ENCODE measurements around the gene ASAH2B. TPM values are rescaled to one million over a fixed set of nuclear protein-coding genes. Genes with fewer than 3 reads are reported as not detected.

The ASAH2B gene
- total and polyA plus RNA-seq, 2 of the 13 experiments (the other 11 are each of a cell fraction or from before 2014, with no cell fraction given) = 4.2 to 4.6 TPM

- in situ Hi-C loops (cut with HindIII; ENCODE audit: extremely low pct_ligation_motif_present, low pct_unique_long_range_greater_than_20kb) = no loop called here
Observed at GRCh38 chr10:50794490-50794889, 54.8 kb downstream of the ASAH2B start.

More at GRCh38 chr10:50794490-50794889, 54.8 kb downstream of the ASAH2B start:
- Histone ChIP-seq H4K20me1 (ENCODE audit: insufficient read depth, low read length) (no peaks in the 10 kb centered on the region), H3K9ac (ENCODE audit: insufficient read depth, low read depth, low read length) (no peak overlapping the region), H3K4me2 (ENCODE audit: low read depth, low read length) (no peak overlapping the region), H3K4me1 (ENCODE audit: insufficient read depth, low read length) (peaks cover 11% of the 10 kb centered on the region), H3K79me2 (ENCODE audit: insufficient read depth, low read length) (no peaks in the 10 kb centered on the region), H2AFZ (ENCODE audit: low read length) (no peak overlapping the region), H3K27ac (ENCODE audit: extremely low read length, insufficient read depth, low read length) (no peak overlapping the region), H3K36me3 (replicated peaks in 1 of 2; ENCODE audit: control insufficient read depth in 1 of 2, insufficient read depth in 2 of 2, low read length in 2 of 2) (no peaks in the 10 kb centered on the region), H3K4me3 (replicated peaks in 1 of 3; ENCODE audit: insufficient read depth in 1 of 3, low read depth in 2 of 3, low read length in 3 of 3) (no peak overlapping the region), H3K27me3 (ENCODE audit: control insufficient read depth in 1 of 2, insufficient read depth in 2 of 2, low read length in 2 of 2) (no peaks in the 10 kb centered on the region), H3K9me3 (ENCODE audit: low read length) (no peaks in the 10 kb centered on the region)
- POLR2A ChIA-PET = no interaction called here
- FAIRE-seq (no peak), DNase-seq (ENCODE audit: low spot score) (no peak), ATAC-seq (no peak)
- BruUV-seq (replicated peaks) = no TSS peak
- no peak for TF ChIP-seq ZNF44 (CRISPR knock-in tag; IDR thresholded peaks at IDR 0.05)
- no peak for TF ChIP-seq STAT5B (CRISPR knock-in tag; IDR thresholded peaks at IDR 0.05)
- no peak for TF ChIP-seq ZNF850 (CRISPR knock-in tag; conservative IDR thresholded peaks at IDR 0.05)
- no peak for TF ChIP-seq HIVEP1 (CRISPR knock-in tag; IDR thresholded peaks at IDR 0.05)
- no peak for TF ChIP-seq SMARCE1 (IDR thresholded peaks at IDR 0.05; ENCODE audit: borderline replicate concordance)
- TF ChIP-seq BRF2 (CRISPR knock-in tag; IDR thresholded peaks at IDR 0.05) = no peak
- no peak for TF ChIP-seq ZSCAN21 (CRISPR knock-in tag; IDR thresholded peaks at IDR 0.05; ENCODE audit: borderline replicate concordance)
- TF ChIP-seq SRSF9 (IDR thresholded peaks at IDR 0.05; ENCODE audit: borderline replicate concordance, insufficient read depth, low read depth, low read length, poor library complexity, severe bottlenecking) = no peak
- no peak for TF ChIP-seq SRY (CRISPR knock-in tag; IDR thresholded peaks at IDR 0.05)
- TF ChIP-seq ZBTB49 (CRISPR knock-in tag; IDR thresholded peaks at IDR 0.05; ENCODE audit: borderline replicate concordance) = no peak
- no peak for TF ChIP-seq NCOA5 (CRISPR knock-in tag; IDR thresholded peaks at IDR 0.05)
- no peak for TF ChIP-seq HDAC6 (IDR thresholded peaks at IDR 0.05; ENCODE audit: low read depth, low read length)
- no peak for TF ChIP-seq KLF12 (CRISPR knock-in tag; IDR thresholded peaks at IDR 0.05; ENCODE audit: borderline replicate concordance)
- no peak for TF ChIP-seq SATB2 (CRISPR knock-in tag; IDR thresholded peaks at IDR 0.05)
- CTCF ChIA-PET (ENCODE audit: low intra/inter-chr PET ratio, low total read pairs) = no interaction called here
- intact Hi-C loops (cut with micrococcal nuclease; ENCODE audit: unreplicated experiment) = loop anchor here (10.0 kb wide), 1 partner anchor 200 kb away; no protein-coding TSS in a partner anchor

All from HepG2 (cell line).